Activated naive CD8-positive, alpha-beta T cell treated with anti-CD3 and anti-CD28 coated beads, Interleukin-2, amount 10 ng/mL, durations not matched to agents 7 days and 5 days (primary cell): ENCODE results near the gene SORCS3. TPM values are rescaled to one million over a fixed set of nuclear protein-coding genes. Genes with fewer than 3 reads are reported as not detected.

Source experiments
- ATAC-seq: fragments of 150-1000 bp; cut with Tn5 transposase; one replicate; pipeline ENCODE4 v1.10.0; 2021; ENCODE audit warnings: low read depth, moderate library complexity
- POLR2A ChIA-PET: fragments of 350-600 bp; sonication (Branson Sonifier 250); formaldehyde crosslinking; loops from one replicate; lab custom pipeline; 2021; ENCODE audit warnings: antibody characterized with exemption; lab: Charles Lee
- DNase-seq: peaks from one replicate; pipeline ENCODE4 v3.0.0; 2021
- H3K27ac Mint-ChIP-seq: one replicate; pipeline ENCODE4 v1.8.0; 2022; ENCODE audit warnings: mild to moderate bottlenecking, mixed read lengths
- H3K27me3 Mint-ChIP-seq: one replicate; pipeline ENCODE4 v1.8.0; 2022; ENCODE audit warnings: mild to moderate bottlenecking, moderate library complexity, mixed read lengths
- H3K36me3 Mint-ChIP-seq: one replicate; pipeline ENCODE4 v1.8.0; 2021; ENCODE audit warnings: mild to moderate bottlenecking, mixed read lengths
- H3K4me1 Mint-ChIP-seq: one replicate; pipeline ENCODE4 v1.8.0; 2021; ENCODE audit warnings: mixed read lengths
- H3K4me3 Mint-ChIP-seq: one replicate; pipeline ENCODE4 v1.8.0; 2022; ENCODE audit warnings: mild to moderate bottlenecking, moderate library complexity, mixed read lengths
- H3K9me3 Mint-ChIP-seq: one replicate; pipeline ENCODE4 v1.8.0; 2021; ENCODE audit warnings: mixed read lengths
- total RNA-seq, 2 experiments: library from RNA; stranded (reverse); gene quantifications; one replicate each; pipeline ENCODE4 v1.2.3, GENCODE V29; 2021

Gene SORCS3
- total RNA-seq, 2 experiments from 2014 or later, result not detected

- H3K36me3 Mint-ChIP-seq, result no peaks in the 10 kb centered on the region
- ATAC-seq (no peak), DNase-seq (no peak)
- H3K27ac Mint-ChIP-seq, result no peak overlapping the region
- POLR2A ChIA-PET, result no interaction called here
- H3K4me3 Mint-ChIP-seq, result no peak overlapping the region
- H3K4me1 Mint-ChIP-seq, result no peaks in the 10 kb centered on the region
- H3K9me3 Mint-ChIP-seq, result no peaks in the 10 kb centered on the region
- peaks cover 2% of the 10 kb centered on the region for H3K27me3 Mint-ChIP-seq
These were observed 507.4 kb downstream of the SORCS3 start for GRCh38 chr10:105148456-105148855.

GRCh38 chr10:105148921-105149320 is 507.8 kb downstream of the SORCS3 start:
- no peaks in the 10 kb centered on the region for H3K27me3 Mint-ChIP-seq
- no peak overlapping the region for H3K4me3 Mint-ChIP-seq
- no peaks in the 10 kb centered on the region for H3K4me1 Mint-ChIP-seq
- ATAC-seq (no peak), DNase-seq (no peak)
- H3K36me3 Mint-ChIP-seq, result no peaks in the 10 kb centered on the region
- H3K9me3 Mint-ChIP-seq, result no peaks in the 10 kb centered on the region
- H3K27ac Mint-ChIP-seq, result no peak overlapping the region
- POLR2A ChIA-PET, result no interaction called here

GRCh38 chr10:105149371-105149891 is 508.3 kb downstream of the SORCS3 start:
- Mint-ChIP-seq H3K4me1 (no peaks in the 10 kb centered on the region), H3K27me3 (no peaks in the 10 kb centered on the region), H3K27ac (no peak overlapping the region), H3K9me3 (no peaks in the 10 kb centered on the region), H3K36me3 (no peaks in the 10 kb centered on the region), H3K4me3 (no peak overlapping the region)
- DNase-seq, result no peak
- POLR2A ChIA-PET, result no interaction called here
- no peak for ATAC-seq

- H3K27me3 Mint-ChIP-seq, result no peaks in the 10 kb centered on the region
- POLR2A ChIA-PET, result no interaction called here
- H3K27ac Mint-ChIP-seq, result no peak overlapping the region
- ATAC-seq, result no peak
- H3K4me3 Mint-ChIP-seq, result no peak overlapping the region
- no peaks in the 10 kb centered on the region for H3K4me1 Mint-ChIP-seq
- DNase-seq, result no peak
- no peaks in the 10 kb centered on the region for H3K36me3 Mint-ChIP-seq
- no peaks in the 10 kb centered on the region for H3K9me3 Mint-ChIP-seq
These were observed 509.3 kb downstream of the SORCS3 start for GRCh38 chr10:105150259-105150880.

- no peaks in the 10 kb centered on the region for H3K9me3 Mint-ChIP-seq
- no peaks in the 10 kb centered on the region for H3K36me3 Mint-ChIP-seq
- no peak overlapping the region for H3K27ac Mint-ChIP-seq
- DNase-seq (no peak), ATAC-seq (no peak)
- H3K27me3 Mint-ChIP-seq, result no peaks in the 10 kb centered on the region
- no peaks in the 10 kb centered on the region for H3K4me1 Mint-ChIP-seq
- no peak overlapping the region for H3K4me3 Mint-ChIP-seq
- POLR2A ChIA-PET, result no interaction called here
These were observed 513.6 kb downstream of the SORCS3 start for GRCh38 chr10:105154736-105155135.

GRCh38 chr10:105159268-105159667 is 518.2 kb downstream of the SORCS3 start:
- Mint-ChIP-seq H3K4me1 (no peaks in the 10 kb centered on the region), H3K27ac (no peak overlapping the region), H3K4me3 (no peak overlapping the region), H3K36me3 (no peaks in the 10 kb centered on the region), H3K9me3 (no peaks in the 10 kb centered on the region), H3K27me3 (no peaks in the 10 kb centered on the region)
- ATAC-seq (no peak), DNase-seq (no peak)
- POLR2A ChIA-PET, result no interaction called here

GRCh38 chr10:105161149-105161548 is 520.1 kb downstream of the SORCS3 start:
- POLR2A ChIA-PET, result no interaction called here
- Mint-ChIP-seq H3K9me3 (no peaks in the 10 kb centered on the region), H3K27me3 (no peaks in the 10 kb centered on the region), H3K36me3 (no peaks in the 10 kb centered on the region), H3K4me3 (no peak overlapping the region), H3K4me1 (no peaks in the 10 kb centered on the region), H3K27ac (no peak overlapping the region)
- DNase-seq (no peak), ATAC-seq (no peak)

- no peaks in the 10 kb centered on the region for H3K4me1 Mint-ChIP-seq
- H3K9me3 Mint-ChIP-seq, result no peaks in the 10 kb centered on the region
- no peak for DNase-seq
- H3K27ac Mint-ChIP-seq, result no peak overlapping the region
- H3K36me3 Mint-ChIP-seq, result no peaks in the 10 kb centered on the region
- POLR2A ChIA-PET, result no interaction called here
- H3K27me3 Mint-ChIP-seq, result no peaks in the 10 kb centered on the region
- no peak overlapping the region for H3K4me3 Mint-ChIP-seq
- no peak for ATAC-seq
These were observed 520.7 kb downstream of the SORCS3 start for GRCh38 chr10:105161767-105162166.

- H3K27me3 Mint-ChIP-seq, result no peaks in the 10 kb centered on the region
- no peak for DNase-seq
- peaks cover 1% of the 10 kb centered on the region for H3K9me3 Mint-ChIP-seq
- no peak overlapping the region for H3K27ac Mint-ChIP-seq
- no peaks in the 10 kb centered on the region for H3K4me1 Mint-ChIP-seq
- no peaks in the 10 kb centered on the region for H3K36me3 Mint-ChIP-seq
- no peak overlapping the region for H3K4me3 Mint-ChIP-seq
- POLR2A ChIA-PET, result no interaction called here
- ATAC-seq, result no peak
These were observed 529.4 kb downstream of the SORCS3 start for GRCh38 chr10:105170521-105170920.

- H3K27me3 Mint-ChIP-seq, result no peaks in the 10 kb centered on the region
- POLR2A ChIA-PET, result no interaction called here
- H3K36me3 Mint-ChIP-seq, result no peaks in the 10 kb centered on the region
- H3K4me1 Mint-ChIP-seq, result no peaks in the 10 kb centered on the region
- no peak overlapping the region for H3K27ac Mint-ChIP-seq
- DNase-seq (no peak), ATAC-seq (no peak)
- peaks cover 1% of the 10 kb centered on the region for H3K9me3 Mint-ChIP-seq
- no peak overlapping the region for H3K4me3 Mint-ChIP-seq
These were observed 530.9 kb downstream of the SORCS3 start for GRCh38 chr10:105171945-105172344.

- Mint-ChIP-seq H3K36me3 (no peaks in the 10 kb centered on the region), H3K4me3 (no peak overlapping the region), H3K4me1 (no peaks in the 10 kb centered on the region), H3K27ac (no peak overlapping the region), H3K27me3 (no peaks in the 10 kb centered on the region), H3K9me3 (no peaks in the 10 kb centered on the region)
- POLR2A ChIA-PET, result no interaction called here
- ATAC-seq (no peak), DNase-seq (no peak)
These were observed 540.5 kb downstream of the SORCS3 start for GRCh38 chr10:105181626-105182025.

GRCh38 chr10:105183536-105183935 is 542.4 kb downstream of the SORCS3 start:
- Mint-ChIP-seq H3K4me1 (no peaks in the 10 kb centered on the region), H3K27me3 (peaks cover 2% of the 10 kb centered on the region), H3K36me3 (no peaks in the 10 kb centered on the region), H3K27ac (no peak overlapping the region), H3K9me3 (no peaks in the 10 kb centered on the region), H3K4me3 (no peak overlapping the region)
- ATAC-seq (no peak), DNase-seq (no peak)
- POLR2A ChIA-PET, result no interaction called here

GRCh38 chr10:105185161-105185560 is 544.1 kb downstream of the SORCS3 start:
- Mint-ChIP-seq H3K4me1 (no peaks in the 10 kb centered on the region), H3K36me3 (no peaks in the 10 kb centered on the region), H3K4me3 (no peak overlapping the region), H3K27me3 (peaks cover 2% of the 10 kb centered on the region), H3K27ac (no peak overlapping the region), H3K9me3 (no peaks in the 10 kb centered on the region)
- ATAC-seq (no peak), DNase-seq (no peak)
- POLR2A ChIA-PET, result no interaction called here

GRCh38 chr10:105187243-105187642 is 546.2 kb downstream of the SORCS3 start:
- POLR2A ChIA-PET, result no interaction called here
- Mint-ChIP-seq H3K4me3 (no peak overlapping the region), H3K36me3 (no peaks in the 10 kb centered on the region), H3K27me3 (peaks cover 2% of the 10 kb centered on the region), H3K27ac (no peak overlapping the region), H3K9me3 (no peaks in the 10 kb centered on the region), H3K4me1 (no peaks in the 10 kb centered on the region)
- ATAC-seq, result no peak
- no peak for DNase-seq
